PC-3 (cell line): Measurements from ENCODE around the gene OR2A25.

ENCODE experiments used
- CTCF ChIP-seq: fragments of 300-600 bp; sonication (generic); conservative IDR thresholded peaks from 2 replicates; pipeline ENCODE4 v1.5.1; 2017; ENCODE audit warnings: antibody characterized with exemption, low read depth, mild to moderate bottlenecking, low read length
- EZH2 ChIP-seq: fragments of 300-600 bp; sonication (generic); IDR thresholded peaks from one replicate; pipeline ENCODE4 v1.6.1; 2017; ENCODE audit warnings: antibody characterized with exemption, mild to moderate bottlenecking, low read length; ENCODE audit not compliant: unreplicated experiment

GRCh38 chr7:144069953-144070352 is 342 bp downstream of the OR2A25 start:
- TF ChIP-seq EZH2 (no peak), CTCF (no peak)
